GM19395 (cell line): Measurements from ENCODE around the gene UST.

Experiments
- ATAC-seq: cut with Tn5 transposase; IDR thresholded peaks from one replicate; pipeline ENCODE4 v1.9.1; 2021; ENCODE audit warnings: mild to moderate bottlenecking, moderate library complexity; ENCODE audit not compliant: unreplicated experiment

Gene UST

GRCh38 chr6:149075616-149076354 lies 329.0 kb downstream of the UST start:
- ATAC-seq, result no peak

GRCh38 chr6:149076355-149076734 lies 329.5 kb downstream of the UST start:
- ATAC-seq, result no peak

GRCh38 chr6:149077208-149077607 lies 330.4 kb downstream of the UST start:
- ATAC-seq, result no peak

- ATAC-seq, result no peak
Observed at GRCh38 chr6:149078211-149078782, 331.5 kb downstream of the UST start.

GRCh38 chr6:149079456-149079855 lies 332.6 kb downstream of the UST start:
- no peak for ATAC-seq

GRCh38 chr6:149079911-149080491 lies 333.2 kb downstream of the UST start:
- ATAC-seq, result no peak

- no peak for ATAC-seq
Observed at GRCh38 chr6:149080511-149080910, 333.7 kb downstream of the UST start.

- no peak for ATAC-seq
Observed at GRCh38 chr6:149081281-149081680, 334.5 kb downstream of the UST start.

- ATAC-seq, result peak; percentile 77
Observed at GRCh38 chr6:149082320-149082719, 335.5 kb downstream of the UST start.

GRCh38 chr6:149084026-149084425 lies 337.2 kb downstream of the UST start:
- ATAC-seq, result no peak

- no peak for ATAC-seq
Observed at GRCh38 chr6:149084808-149085556, 338.2 kb downstream of the UST start.

GRCh38 chr6:149085557-149085938 lies 338.7 kb downstream of the UST start:
- ATAC-seq, result no peak

GRCh38 chr6:149086363-149086762 lies 339.5 kb downstream of the UST start:
- no peak for ATAC-seq

GRCh38 chr6:149087898-149088297 lies 341.1 kb downstream of the UST start:
- ATAC-seq, result no peak

GRCh38 chr6:149088361-149088760 lies 341.5 kb downstream of the UST start:
- no peak for ATAC-seq

GRCh38 chr6:149089510-149089909 lies 342.7 kb downstream of the UST start:
- no peak for ATAC-seq

- ATAC-seq, result no peak
Observed at GRCh38 chr6:149090937-149091336, 344.1 kb downstream of the UST start.

GRCh38 chr6:149093643-149094042 lies 346.8 kb downstream of the UST start:
- ATAC-seq, result no peak

- ATAC-seq, result no peak
Observed at GRCh38 chr6:149094156-149094555, 347.3 kb downstream of the UST start.

- no peak for ATAC-seq
Observed at GRCh38 chr6:149094934-149095351, 348.1 kb downstream of the UST start.

- no peak for ATAC-seq
Observed at GRCh38 chr6:149095842-149096241, 349.0 kb downstream of the UST start.

- ATAC-seq, result no peak
Observed at GRCh38 chr6:149097794-149098193, 351.0 kb downstream of the UST start.
